ENCODE data around the gene GLRA3.
A peak's percentile ranks its signal among the peaks of the same experiment; 100 is the strongest.
"Not testable (repeated sequence)": the region's sequence is repeated elsewhere in the genome, so short reads cannot be mapped to it uniquely, and the experiment has no call there.

The GLRA3 gene

GRCh38 chr4:174658246-174658645, 170.8 kb downstream of the GLRA3 start:
- no peak for DNase-seq (ENCODE audit: low spot score)

DNA sequence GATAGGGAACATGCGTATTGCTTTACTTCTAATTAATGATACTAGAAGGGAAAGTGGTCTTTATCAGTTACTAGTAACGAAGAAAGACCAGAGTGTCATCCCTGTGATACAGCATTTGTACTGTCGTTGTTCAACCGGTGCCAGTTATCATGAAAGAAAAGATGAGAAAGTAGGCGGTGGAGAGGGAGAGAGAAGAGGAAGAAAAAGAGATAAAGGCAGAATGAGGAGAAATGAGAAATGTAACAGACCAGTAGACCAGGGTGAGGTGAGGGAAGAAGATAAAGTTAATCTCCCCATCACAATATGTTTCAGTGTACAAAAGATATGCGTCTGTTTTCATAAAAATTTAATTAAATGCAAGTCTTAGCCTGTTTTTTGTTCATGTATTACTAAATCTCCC, 171.6 kb downstream of the GLRA3 start:
- DNase-seq (ENCODE audit: low spot score): no peak

DNA sequence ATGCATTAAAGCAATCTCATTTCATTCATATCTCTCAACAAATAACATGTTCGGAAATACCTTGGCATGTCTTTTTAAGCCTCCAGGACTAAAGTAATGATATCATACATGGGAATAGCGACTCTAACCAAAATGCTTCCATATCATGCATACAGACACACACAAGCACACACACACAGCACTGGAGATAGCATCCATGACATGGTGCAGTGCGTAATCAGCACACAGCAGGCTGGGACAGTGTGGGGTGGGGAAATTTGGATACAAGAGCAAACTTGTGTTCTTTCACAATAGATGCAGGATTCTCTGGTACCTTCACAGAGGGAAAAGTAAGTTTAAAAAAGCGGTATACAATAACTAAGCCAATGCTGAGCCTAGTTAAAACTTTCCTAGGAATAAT, 174.4 kb downstream of the GLRA3 start:
- no peak for DNase-seq (ENCODE audit: low spot score)

GRCh38 chr4:174650711-174651355, 178.2 kb downstream of the GLRA3 start:
- DNase-seq (ENCODE audit: low spot score): no peak

GRCh38 chr4:174648812-174649211, 180.2 kb downstream of the GLRA3 start:
- DNase-seq (ENCODE audit: low spot score): no peak

- no peak for DNase-seq (ENCODE audit: low spot score)
These were observed 182.7 kb downstream of the GLRA3 start for GRCh38 chr4:174646326-174646725.

- DNase-seq (ENCODE audit: low spot score): no peak
These were observed 188.9 kb downstream of the GLRA3 start for GRCh38 chr4:174640146-174640545.

DNA sequence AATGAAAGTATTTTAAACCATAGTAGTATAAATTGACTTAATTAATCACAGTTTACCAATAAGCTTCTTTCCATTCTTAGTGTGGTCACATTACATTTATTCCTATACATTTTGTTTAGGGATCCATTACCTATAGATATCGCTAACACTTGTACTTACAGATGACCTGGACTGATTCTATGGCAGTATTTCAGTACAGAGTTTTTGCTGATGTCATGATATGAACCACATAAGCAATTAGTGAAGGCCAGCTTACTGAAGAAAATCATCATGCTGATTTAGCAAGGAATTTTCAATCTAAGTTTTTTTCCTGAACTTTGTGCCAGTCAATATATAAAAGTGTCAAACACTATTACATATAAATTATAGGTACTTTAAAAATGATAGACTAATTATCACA, 193.3 kb downstream of the GLRA3 start:
- DNase-seq (ENCODE audit: low spot score): no peak

DNA sequence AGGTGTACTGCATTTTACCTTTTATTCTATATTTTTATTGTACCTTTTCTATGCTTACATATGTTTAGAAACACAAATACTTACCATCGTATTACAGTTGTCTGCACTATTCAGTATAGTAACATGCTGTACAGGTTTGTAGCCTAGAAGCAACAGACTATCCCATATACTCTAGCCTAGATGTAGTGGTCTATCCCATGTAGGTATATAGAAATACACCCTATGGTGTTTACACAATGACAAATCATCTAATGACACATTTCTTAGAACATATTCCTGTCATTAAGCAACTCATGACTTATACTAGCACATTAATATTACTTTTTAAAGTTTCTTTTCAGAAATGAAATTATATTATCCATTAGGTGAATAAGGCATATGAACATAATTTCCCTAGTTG, 195.6 kb downstream of the GLRA3 start:
- DNase-seq (ENCODE audit: low spot score): no peak

DNA sequence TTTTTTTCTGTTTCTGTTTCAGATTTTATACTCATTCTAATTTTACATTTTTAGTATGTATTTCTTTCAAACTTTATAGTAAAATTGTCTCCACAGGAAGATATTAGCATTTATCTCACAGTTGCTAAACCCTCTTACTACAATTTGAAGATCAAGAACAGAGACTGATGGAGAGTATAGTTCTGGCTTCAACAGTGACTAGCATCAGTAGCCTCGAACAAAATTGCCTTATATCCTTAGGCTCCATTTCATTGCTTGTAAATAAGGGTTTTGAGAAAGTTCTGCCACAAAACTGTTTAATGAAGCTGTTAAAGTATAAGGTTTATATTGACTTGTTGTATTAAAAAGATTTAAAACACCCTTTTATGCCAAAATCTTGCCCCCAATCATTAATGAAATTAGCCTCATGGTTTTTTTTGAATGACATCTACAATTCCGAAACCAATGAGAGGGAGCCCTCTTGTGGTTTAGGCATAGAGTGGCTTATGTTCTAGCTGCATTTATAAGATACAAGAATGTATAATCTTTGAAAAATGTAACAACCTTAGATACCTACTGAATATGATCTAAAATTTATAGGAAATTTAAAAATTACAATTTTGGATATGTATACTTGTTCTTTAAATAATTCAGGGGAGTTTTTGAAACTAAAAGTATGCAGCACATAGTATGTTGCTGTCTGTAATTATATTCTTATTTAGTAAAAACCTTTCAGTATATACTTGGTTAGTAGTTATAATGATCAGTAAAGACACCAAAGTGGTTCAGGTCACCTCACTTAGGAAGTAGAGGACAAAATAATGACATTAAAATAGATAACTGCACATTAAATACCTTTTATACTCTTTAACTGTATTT, 196.9 kb downstream of the GLRA3 start:
- DNase-seq (ENCODE audit: low spot score): peak; percentile 58

DNA sequence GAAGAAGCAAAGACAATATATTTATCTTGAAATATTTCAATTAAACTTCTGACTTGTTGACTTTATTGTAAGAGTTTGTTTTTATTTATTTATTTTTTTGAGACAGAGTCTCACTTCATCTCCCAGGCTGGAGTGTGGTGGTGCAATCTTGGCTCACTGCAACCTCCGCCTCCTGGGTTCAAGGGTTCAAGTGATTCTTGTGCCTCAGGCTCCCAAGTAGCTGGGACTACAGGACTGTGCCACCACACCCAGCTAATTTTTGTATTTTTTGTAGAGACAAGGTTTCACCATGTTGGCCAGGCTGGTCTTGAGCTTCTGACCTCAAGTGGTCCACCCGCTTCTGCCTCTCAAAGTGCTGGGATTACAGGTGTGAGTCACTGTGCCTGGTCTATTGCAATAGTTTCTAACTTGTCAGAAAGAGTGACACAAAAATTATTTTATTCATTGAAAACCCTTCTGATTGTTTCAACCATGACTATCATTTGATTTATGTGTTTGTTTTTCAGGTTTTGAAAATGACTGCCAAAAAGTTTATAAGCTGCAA, 199.1 kb downstream of the GLRA3 start:
- not testable (repeated sequence) for DNase-seq (ENCODE audit: low spot score)

- no peak for DNase-seq (ENCODE audit: low spot score)
These were observed 199.8 kb downstream of the GLRA3 start for GRCh38 chr4:174629265-174629664.

- no peak for DNase-seq (ENCODE audit: low spot score)
These were observed 200.9 kb downstream of the GLRA3 start for GRCh38 chr4:174628191-174628590.

DNA sequence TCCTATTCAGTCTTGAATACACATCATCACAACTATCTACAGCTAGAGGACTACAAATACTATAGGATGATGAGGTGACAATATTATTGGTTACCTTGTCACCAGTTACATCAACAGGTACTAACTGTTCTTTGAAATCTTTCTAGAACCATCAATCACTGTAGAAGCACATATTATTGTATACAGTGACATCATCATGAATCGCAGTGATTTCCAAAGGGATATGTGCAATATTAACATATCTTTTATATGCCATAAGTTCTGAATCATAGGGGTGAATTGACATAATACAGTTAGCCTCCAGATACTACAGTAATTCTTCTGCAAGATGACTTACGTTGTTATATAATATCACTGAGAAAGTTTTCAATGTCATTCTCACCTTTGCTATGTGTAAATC, 201.6 kb downstream of the GLRA3 start:
- no peak for DNase-seq (ENCODE audit: low spot score)

DNA sequence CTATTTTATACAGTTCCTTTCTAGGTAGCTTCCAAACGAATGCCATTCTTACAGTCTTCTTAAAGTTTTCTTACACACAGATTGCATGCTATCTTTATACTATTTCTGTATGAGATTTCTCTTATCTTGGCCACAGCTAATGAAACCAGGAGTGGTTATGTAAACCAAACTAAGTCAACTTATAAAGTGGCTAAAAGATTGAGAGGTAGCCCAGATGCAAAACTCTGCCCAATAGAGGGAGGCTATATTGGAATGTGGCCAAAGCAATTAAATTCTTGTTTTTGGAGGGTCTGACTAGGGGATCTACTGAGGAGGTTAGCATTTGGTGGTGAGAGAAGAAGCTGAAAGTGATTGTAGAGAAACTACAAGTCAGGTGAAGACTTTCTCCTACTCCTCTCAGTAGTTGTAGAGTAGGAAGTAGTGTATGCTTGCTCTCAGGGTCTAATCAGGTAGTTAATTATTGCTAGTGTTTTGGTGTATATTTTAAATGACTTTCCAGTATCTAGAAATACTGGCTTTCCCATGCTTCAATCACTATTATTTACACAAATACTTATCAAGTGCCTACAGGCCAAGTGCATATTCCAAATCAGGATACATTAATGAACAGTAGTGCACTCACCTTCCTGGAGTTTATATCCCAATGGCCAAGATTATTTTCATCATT, 202.6 kb downstream of the GLRA3 start:
- DNase-seq (ENCODE audit: low spot score): no peak

DNA sequence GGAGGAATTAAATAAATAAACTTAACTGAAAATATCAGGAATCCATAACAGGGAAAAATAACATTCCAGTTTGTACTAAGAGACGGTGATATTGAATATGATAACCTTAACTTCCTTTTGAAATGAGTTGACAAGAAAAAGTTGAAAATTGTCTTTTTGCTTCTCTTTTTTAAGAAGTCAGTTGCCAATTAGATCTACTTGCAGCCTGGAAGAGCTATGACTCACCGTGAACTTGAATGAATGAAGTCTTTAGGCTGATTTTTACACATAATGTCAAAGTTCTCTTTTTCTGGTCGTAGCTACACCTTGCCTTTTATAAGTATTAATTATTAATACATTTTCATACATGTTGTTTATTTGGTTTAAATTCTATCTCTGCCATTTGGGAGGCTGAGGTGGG, 212.4 kb downstream of the GLRA3 start:
- DNase-seq (ENCODE audit: low spot score): no peak

DNA sequence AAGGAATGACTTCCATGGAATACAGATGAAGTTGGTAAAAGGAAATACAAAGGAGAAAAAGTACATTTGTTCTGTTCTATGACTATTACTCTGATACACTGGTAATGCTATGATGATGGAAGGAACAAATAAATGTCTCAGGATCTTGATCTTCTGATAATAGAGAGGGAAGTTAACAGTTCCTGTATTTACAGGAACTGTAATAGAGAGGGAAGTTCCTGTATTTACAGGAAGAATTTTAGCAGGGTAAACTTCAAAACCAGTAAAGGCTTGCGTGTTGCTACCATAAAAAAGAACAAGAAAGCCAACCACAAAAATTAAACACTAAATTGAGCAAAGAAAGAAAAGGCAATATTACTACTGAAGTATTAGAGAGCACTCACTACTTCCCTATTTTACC, 215.1 kb downstream of the GLRA3 start:
- no peak for DNase-seq (ENCODE audit: low spot score)

- no peak for DNase-seq (ENCODE audit: low spot score)
These were observed 217.3 kb downstream of the GLRA3 start for GRCh38 chr4:174611792-174612191.

DNA sequence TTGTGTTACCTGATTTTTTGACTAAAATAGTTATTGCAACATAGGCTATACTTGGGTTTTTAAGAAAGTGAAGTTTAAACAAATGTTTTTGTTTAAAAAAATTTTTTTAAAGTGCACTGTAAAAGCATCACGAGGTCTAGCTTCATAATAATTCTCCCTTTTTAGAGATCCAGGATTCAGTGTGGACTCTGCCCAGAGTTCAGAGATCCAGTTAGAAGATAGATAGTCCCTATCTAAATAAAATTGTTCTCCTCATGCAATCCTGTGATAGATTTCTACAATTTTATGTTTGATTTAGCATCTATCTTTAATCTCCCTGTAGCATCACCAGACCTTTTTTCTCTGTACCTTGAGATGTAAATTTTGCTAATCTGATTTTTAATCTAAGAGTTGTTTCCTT, 221.3 kb downstream of the GLRA3 start:
- no peak for DNase-seq (ENCODE audit: low spot score)

DNA sequence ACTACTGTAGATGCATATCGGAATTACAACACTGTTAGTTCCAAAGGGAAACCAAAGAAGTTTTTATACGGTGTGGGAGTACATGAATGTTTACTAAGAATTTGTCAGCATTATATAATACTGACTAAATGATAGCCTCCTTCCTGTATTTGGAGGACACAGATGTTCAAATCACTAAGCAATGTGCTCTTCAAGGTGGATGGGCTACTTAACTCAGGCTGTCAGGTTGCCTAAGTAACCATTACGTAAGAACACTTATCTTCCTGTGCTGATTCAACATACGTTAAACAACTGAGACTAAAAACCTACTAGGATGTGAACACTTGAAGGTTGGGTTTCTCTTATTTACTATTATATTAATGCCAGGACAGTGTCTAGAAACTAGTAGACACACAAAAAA, 224.8 kb downstream of the GLRA3 start:
- no peak for DNase-seq (ENCODE audit: low spot score)

GRCh38 chr4:174600391-174600790, 228.7 kb downstream of the GLRA3 start:
- DNase-seq (ENCODE audit: low spot score): peak; percentile 24

GRCh38 chr4:174598800-174599199, 230.2 kb downstream of the GLRA3 start:
- no peak for DNase-seq (ENCODE audit: low spot score)

GRCh38 chr4:174596513-174596912, 232.5 kb downstream of the GLRA3 start:
- DNase-seq (ENCODE audit: low spot score): no peak
